ENCODE data around the gene CTNNBL1. TPM values are rescaled to one million over a fixed set of nuclear protein-coding genes. Genes with fewer than 3 reads are reported as not detected.

CTNNBL1 gene
- polyA plus RNA-seq, 4 donors: 36.2 to 66.5 (median 50.1) TPM

DNA sequence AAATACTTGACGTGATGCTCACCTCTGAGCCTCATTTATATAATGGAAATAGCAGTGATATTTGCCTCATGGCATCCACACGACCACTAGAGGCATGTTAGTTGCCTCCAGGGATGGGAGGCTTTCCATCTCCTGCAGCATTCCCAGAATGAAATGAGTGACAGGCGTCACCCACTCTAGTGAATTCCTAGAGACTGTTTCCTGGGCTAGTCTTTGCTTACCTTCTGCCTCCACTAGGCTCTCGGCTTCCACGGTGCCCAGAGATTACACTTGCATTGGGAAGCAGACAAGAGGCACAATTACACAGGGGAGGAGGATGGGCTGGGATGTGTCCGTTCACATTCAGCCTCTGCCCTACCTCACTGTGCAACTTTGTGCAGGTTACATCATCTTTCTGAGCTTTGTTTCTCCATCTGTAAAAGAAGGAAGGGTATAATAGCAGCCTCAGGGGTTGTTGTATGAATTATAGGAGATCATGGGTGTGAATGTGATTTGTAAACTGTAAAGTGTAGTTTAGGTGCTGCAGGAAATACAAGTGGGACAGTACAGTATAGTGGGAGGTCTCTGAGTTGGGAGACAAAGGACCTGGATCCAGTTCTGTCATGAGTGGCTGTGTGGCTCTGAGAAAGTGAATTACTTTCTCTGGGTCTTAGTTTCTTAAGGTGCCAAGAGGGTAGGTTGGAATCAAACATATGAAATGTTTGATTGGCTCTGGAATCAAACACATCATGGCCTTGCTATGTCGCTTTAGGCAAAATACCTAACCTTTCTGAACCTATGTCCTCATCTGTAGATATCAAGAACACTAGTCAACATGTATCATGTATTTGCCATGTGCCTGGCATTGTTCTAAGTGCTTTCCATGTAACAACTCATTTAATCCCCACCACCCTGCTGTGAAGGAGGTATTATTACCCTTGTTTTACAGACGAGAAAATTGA lies 205.5 kb downstream of the CTNNBL1 start:
- no peak for FAIRE-seq
- Histone ChIP-seq H3K4me3 (ENCODE audit: low read depth in 1 of 3, low read length in 3 of 3) (no peak overlapping the region), H3K4me1 (ENCODE audit: control insufficient read depth in 3 of 3, insufficient read depth in 2 of 3, low read depth in 1 of 3, low read length in 2 of 3) (peaks cover 0 to 25% (median 0%) of the 10 kb centered on the region in 3 donors), H3K9me3 (ENCODE audit: control insufficient read depth in 2 of 2, insufficient read depth in 1 of 2, low read depth in 1 of 2, low read length in 1 of 2) (no peaks in the 10 kb centered on the region), H3K36me3 (ENCODE audit: control insufficient read depth in 3 of 3, insufficient read depth in 2 of 3, low read depth in 1 of 3, low read length in 3 of 3) (no peaks in the 10 kb centered on the region), H3K27ac (ENCODE audit: low read depth in 1 of 3, low read length in 2 of 3) (no peak overlapping the region), H3K27me3 (ENCODE audit: control insufficient read depth in 3 of 3, insufficient read depth in 3 of 3, low read length in 3 of 3) (peaks cover 12 to 33% (median 19%) of the 10 kb centered on the region in 3 donors)
- DNase-seq: no peak
- 53 to 65% (median 59%) methylated on average over 8 of the region's 8 CpGs for WGBS, 3 donors

DNA sequence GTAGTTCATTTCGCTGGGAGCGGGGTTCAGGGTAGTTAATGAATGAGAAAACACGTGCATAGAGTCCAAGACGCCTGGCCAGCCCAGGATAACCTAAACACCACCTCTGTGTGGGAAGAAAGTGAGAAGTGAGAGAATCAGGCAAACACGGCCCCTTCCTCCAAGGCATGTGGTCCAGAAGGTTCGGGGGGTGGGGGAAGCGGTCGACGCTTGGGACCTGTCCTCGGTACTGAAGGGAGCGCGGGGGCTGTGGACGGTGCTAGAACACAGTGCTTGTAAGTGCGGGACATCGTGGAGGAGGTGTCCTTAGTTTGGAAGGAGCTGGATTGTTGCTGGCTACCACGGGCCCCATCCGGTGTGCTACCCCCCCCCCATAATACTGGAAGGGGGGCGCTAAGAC lies 207.4 kb downstream of the CTNNBL1 start:
- FAIRE-seq (no peak), DNase-seq (peak in 1 of 2 donors; percentile 54)
- H3K9me3 ChIP-seq (ENCODE audit: control insufficient read depth in 2 of 2, insufficient read depth in 1 of 2, low read depth in 1 of 2, low read length in 1 of 2): no peaks in the 10 kb centered on the region
- H3K27me3 ChIP-seq (ENCODE audit: control insufficient read depth in 3 of 3, insufficient read depth in 3 of 3, low read length in 3 of 3): peaks cover 12 to 40% (median 21%) of the 10 kb centered on the region in 3 donors
- H3K27ac ChIP-seq (ENCODE audit: low read depth in 1 of 3, low read length in 2 of 3): no peak overlapping the region
- H3K4me3 ChIP-seq (ENCODE audit: low read depth in 1 of 3, low read length in 3 of 3): no peak overlapping the region
- 15 to 24% (median 23%) methylated on average over 18 of the region's 18 CpGs for WGBS, 3 donors
- H3K36me3 ChIP-seq (ENCODE audit: control insufficient read depth in 3 of 3, insufficient read depth in 2 of 3, low read depth in 1 of 3, low read length in 3 of 3): no peaks in the 10 kb centered on the region
- H3K4me1 ChIP-seq (ENCODE audit: control insufficient read depth in 3 of 3, insufficient read depth in 2 of 3, low read depth in 1 of 3, low read length in 2 of 3): peaks cover 0 to 25% (median 0%) of the 10 kb centered on the region in 3 donors

DNA sequence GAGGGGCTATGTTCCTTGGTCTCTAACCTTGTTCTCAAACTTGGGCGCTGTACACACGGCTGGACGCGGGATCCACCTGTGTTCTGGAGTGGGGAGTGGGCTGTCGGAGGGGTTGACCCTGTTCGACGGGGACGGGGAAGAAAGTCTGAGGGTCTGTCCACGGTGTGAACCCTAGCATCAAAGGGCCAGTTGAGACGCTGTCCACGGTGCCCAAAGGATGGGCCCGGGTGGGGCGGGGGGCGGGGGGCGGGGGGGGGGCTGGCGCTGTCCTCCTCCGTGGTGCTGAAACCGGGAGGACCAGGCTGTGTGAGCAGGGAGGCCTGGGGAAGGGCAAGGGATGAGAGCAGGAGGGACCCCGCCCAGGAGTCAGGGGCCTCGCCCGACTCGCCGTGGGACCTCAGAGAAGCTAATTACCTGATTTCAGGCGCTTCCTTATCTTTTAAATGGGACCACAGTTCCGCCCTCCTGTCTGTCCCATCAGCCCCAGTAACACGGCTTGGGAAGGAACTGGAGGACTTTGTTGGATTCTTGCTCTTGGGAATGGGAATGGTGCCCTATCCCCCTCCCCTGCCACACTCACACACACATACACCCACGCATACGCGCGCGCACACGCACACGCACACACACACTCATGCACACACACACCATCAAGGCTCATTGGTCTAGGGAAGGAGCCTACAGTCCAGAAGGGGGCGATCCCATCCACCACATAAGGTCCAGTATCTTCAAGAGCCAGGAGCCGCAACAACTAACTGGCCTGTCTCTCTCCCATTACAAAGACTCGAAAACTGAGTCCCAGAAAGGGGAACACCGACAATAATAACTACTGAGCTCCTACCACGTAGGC lies 208.0 kb downstream of the CTNNBL1 start:
- Histone ChIP-seq H3K9me3 (ENCODE audit: control insufficient read depth in 2 of 2, insufficient read depth in 1 of 2, low read depth in 1 of 2, low read length in 1 of 2) (no peaks in the 10 kb centered on the region), H3K4me1 (ENCODE audit: control insufficient read depth in 3 of 3, insufficient read depth in 2 of 3, low read depth in 1 of 3, low read length in 2 of 3) (peaks cover 0 to 22% (median 0%) of the 10 kb centered on the region in 3 donors), H3K27me3 (ENCODE audit: control insufficient read depth in 3 of 3, insufficient read depth in 3 of 3, low read length in 3 of 3) (peaks cover 12 to 46% (median 21%) of the 10 kb centered on the region in 3 donors), H3K4me3 (ENCODE audit: low read depth in 1 of 3, low read length in 3 of 3) (peak overlapping the region in 1 of 3 donors; percentile 29), H3K36me3 (ENCODE audit: control insufficient read depth in 3 of 3, insufficient read depth in 2 of 3, low read depth in 1 of 3, low read length in 3 of 3) (no peaks in the 10 kb centered on the region), H3K27ac (ENCODE audit: low read depth in 1 of 3, low read length in 2 of 3) (no peak overlapping the region)
- WGBS, 3 donors: 11 to 20% (median 15%) methylated on average over 32 to 38 of the region's 38 CpGs
- DNase-seq: peak; percentile 34 to 80
- FAIRE-seq: no peak

DNA sequence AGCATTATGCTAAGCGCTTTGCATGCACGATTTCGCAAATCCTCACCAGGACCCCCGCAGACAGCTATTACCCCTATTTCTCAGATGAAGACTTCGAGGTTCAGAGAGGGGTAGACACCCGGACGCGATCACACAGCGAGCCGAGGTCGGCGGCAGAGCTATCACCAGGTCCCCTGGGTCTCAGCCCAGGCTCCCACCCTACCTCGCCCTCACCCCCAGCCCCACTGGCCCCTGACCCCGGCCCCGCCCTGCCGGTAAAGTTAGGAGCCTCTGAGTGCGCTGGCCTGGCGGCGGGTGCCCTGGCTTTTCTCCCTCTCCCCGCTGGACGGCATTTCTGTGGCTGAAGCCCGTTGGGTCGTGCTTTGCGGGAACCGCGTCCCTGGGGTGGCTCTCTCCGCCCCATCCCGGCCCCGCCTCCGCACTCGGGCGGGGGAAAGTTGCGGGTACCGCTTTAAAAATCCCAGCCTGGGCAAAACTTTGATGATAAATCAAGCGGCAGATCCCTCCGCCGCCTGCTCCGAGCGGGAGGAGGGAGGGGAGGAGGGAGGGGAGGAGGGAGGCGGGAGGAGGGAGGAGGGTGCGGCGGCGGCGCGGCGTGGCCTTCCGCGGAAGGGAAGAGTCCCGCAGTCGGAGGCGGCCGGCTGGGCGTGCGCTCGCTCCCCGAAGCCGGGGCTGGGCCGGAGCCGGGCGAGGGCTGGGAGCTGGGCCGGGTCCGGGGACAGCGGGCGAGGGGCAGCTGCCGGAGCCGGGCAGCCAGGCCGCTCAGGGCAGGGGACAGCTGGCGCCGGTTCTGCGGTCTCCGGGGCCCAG lies 208.9 kb downstream of the CTNNBL1 start, which contains the start of gene VSTM2L:
Gene VSTM2L, plus strand, starts transcription at position 624 of the 810 bp plus-strand sequence. CDS start 224 bp downstream, outside the sequence.
- Histone ChIP-seq H3K4me3 (ENCODE audit: low read depth in 1 of 3, low read length in 3 of 3) (peak within 1 kb of the TSS in 2 of 3 donors; percentile 28 to 29), H3K36me3 (ENCODE audit: control insufficient read depth in 3 of 3, insufficient read depth in 2 of 3, low read depth in 1 of 3, low read length in 3 of 3) (no peaks in the 10 kb centered on the region), H3K27ac (ENCODE audit: low read depth in 1 of 3, low read length in 2 of 3) (no peak within 1 kb of the TSS), H3K4me1 (ENCODE audit: control insufficient read depth in 3 of 3, insufficient read depth in 2 of 3, low read depth in 1 of 3, low read length in 2 of 3) (peaks cover 0 to 14% (median 0%) of the 10 kb centered on the region in 3 donors), H3K27me3 (ENCODE audit: control insufficient read depth in 3 of 3, insufficient read depth in 3 of 3, low read length in 3 of 3) (peaks cover 12 to 47% (median 21%) of the 10 kb centered on the region in 3 donors), H3K9me3 (ENCODE audit: control insufficient read depth in 2 of 2, insufficient read depth in 1 of 2, low read depth in 1 of 2, low read length in 1 of 2) (no peaks in the 10 kb centered on the region)
- 6 to 9% (median 8%) methylated on average over 45 to 71 of the region's 71 CpGs for WGBS, 3 donors
- peak in 1 of 2 donors; percentile 52 for DNase-seq
- no peak for FAIRE-seq

DNA sequence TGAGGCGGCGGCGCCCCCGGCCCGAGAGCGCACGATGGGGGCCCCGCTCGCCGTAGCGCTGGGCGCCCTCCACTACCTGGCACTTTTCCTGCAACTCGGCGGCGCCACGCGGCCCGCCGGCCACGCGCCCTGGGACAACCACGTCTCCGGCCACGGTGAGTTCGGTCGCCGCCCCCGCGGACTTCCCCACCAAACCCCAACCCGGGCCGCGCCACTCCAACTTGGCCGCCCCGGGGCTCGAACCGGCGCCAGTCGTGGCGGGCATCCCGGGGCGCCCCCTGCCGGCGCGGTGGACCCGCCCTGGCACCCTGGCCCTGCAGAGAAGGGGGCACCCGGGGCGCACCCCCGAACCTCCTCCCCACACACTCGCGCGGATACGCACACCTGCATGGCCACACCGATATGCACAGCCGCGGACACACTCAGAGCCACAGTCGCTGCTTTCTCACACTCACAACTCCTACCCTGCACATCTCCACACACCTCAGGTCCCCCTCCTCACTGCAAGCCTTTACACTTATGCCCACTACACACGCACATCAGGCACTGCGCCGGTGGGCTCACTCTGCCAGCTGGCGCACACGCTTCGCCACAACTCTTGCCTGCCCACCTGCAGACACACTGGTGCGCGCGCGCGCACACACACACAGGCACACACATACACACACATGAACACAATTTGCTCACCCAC lies 209.6 kb downstream of the CTNNBL1 start:
- Histone ChIP-seq H3K4me1 (ENCODE audit: control insufficient read depth in 3 of 3, insufficient read depth in 2 of 3, low read depth in 1 of 3, low read length in 2 of 3) (peaks cover 0 to 11% (median 0%) of the 10 kb centered on the region in 3 donors), H3K36me3 (ENCODE audit: control insufficient read depth in 3 of 3, insufficient read depth in 2 of 3, low read depth in 1 of 3, low read length in 3 of 3) (no peaks in the 10 kb centered on the region), H3K4me3 (ENCODE audit: low read depth in 1 of 3, low read length in 3 of 3) (peak overlapping the region in 2 of 3 donors; percentile 5 to 28), H3K27ac (ENCODE audit: low read depth in 1 of 3, low read length in 2 of 3) (no peak overlapping the region), H3K27me3 (ENCODE audit: control insufficient read depth in 3 of 3, insufficient read depth in 3 of 3, low read length in 3 of 3) (peaks cover 12 to 47% (median 21%) of the 10 kb centered on the region in 3 donors), H3K9me3 (ENCODE audit: control insufficient read depth in 2 of 2, insufficient read depth in 1 of 2, low read depth in 1 of 2, low read length in 1 of 2) (no peaks in the 10 kb centered on the region)
- DNase-seq: no peak
- FAIRE-seq: no peak
- WGBS, 3 donors: 26 to 45% (median 35%) methylated on average over 38 to 67 of the region's 67 CpGs

DNA sequence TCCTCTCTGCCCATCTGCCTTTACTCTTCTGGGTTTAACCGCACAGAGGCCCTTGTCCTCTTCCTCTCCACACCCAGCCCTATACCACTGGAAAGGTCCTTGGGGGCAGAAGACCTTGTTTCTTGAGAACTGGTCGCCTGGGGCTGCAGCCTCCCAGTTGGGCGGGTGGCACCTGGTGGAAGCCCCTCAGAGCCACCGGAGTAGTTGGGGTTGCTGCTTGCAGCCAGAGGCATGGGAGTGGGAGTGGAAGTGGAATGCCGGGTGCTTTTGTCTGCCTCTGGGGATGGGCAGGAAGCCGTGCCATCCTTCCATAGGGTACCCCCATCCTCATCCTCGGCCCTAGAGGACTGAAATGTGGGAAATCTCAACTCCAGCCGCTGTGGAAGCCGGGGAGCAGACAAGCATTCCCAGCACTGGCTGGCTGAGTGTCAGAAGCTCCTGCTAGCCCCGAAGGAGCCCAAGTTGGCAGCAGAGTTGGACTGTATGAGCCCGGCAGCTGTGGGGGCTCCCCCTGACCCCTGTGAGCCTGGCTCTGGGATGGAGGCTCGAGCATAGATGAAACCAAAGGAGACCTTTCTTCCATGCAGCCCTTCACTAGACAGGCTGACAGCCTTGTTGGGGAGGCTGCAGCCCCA lies 210.3 kb downstream of the CTNNBL1 start:
- WGBS, 3 donors: 58 to 67% (median 65%) methylated on average over 11 to 12 of the region's 12 CpGs
- Histone ChIP-seq H3K4me3 (ENCODE audit: low read depth in 1 of 3, low read length in 3 of 3) (peak overlapping the region in 1 of 3 donors; percentile 5), H3K4me1 (ENCODE audit: control insufficient read depth in 3 of 3, insufficient read depth in 2 of 3, low read depth in 1 of 3, low read length in 2 of 3) (peaks cover 0 to 11% (median 0%) of the 10 kb centered on the region in 3 donors), H3K27ac (ENCODE audit: low read depth in 1 of 3, low read length in 2 of 3) (no peak overlapping the region), H3K36me3 (ENCODE audit: control insufficient read depth in 3 of 3, insufficient read depth in 2 of 3, low read depth in 1 of 3, low read length in 3 of 3) (no peaks in the 10 kb centered on the region), H3K9me3 (ENCODE audit: control insufficient read depth in 2 of 2, insufficient read depth in 1 of 2, low read depth in 1 of 2, low read length in 1 of 2) (no peaks in the 10 kb centered on the region), H3K27me3 (ENCODE audit: control insufficient read depth in 3 of 3, insufficient read depth in 3 of 3, low read length in 3 of 3) (peaks cover 12 to 47% (median 21%) of the 10 kb centered on the region in 3 donors)
- FAIRE-seq (no peak), DNase-seq (no peak)

DNA sequence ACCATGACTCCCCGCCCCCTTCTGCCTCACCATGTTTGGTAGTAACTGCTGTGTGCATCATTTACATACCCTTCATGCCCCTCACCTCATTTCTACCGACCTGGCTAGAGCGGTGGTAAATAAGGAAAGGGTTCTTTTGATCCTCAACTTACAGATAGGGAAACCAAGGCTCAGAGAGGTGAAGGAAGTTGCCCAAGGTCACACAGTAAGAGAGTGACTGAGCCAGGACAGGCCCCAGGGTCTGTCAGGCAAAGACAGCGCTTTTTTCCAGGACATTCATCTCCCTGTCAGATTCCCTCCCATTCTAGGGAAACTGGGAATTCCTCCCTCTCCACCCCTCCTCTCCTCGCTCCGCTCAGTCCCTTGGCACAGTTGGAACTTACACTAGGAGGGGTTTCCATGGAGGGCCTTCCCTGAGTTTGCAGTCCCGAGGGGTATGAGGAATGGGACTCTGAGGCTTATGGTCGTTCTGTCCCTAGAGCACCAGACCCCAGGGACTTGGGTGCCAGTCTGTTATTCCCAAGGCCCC lies 211.1 kb downstream of the CTNNBL1 start:
- DNase-seq (no peak), FAIRE-seq (no peak)
- Histone ChIP-seq H3K4me3 (ENCODE audit: low read depth in 1 of 3, low read length in 3 of 3) (no peak overlapping the region), H3K36me3 (ENCODE audit: control insufficient read depth in 3 of 3, insufficient read depth in 2 of 3, low read depth in 1 of 3, low read length in 3 of 3) (no peaks in the 10 kb centered on the region), H3K4me1 (ENCODE audit: control insufficient read depth in 3 of 3, insufficient read depth in 2 of 3, low read depth in 1 of 3, low read length in 2 of 3) (peaks cover 0 to 11% (median 0%) of the 10 kb centered on the region in 3 donors), H3K27me3 (ENCODE audit: control insufficient read depth in 3 of 3, insufficient read depth in 3 of 3, low read length in 3 of 3) (peaks cover 12 to 46% (median 21%) of the 10 kb centered on the region in 3 donors), H3K27ac (ENCODE audit: low read depth in 1 of 3, low read length in 2 of 3) (no peak overlapping the region), H3K9me3 (ENCODE audit: control insufficient read depth in 2 of 2, insufficient read depth in 1 of 2, low read depth in 1 of 2, low read length in 1 of 2) (no peaks in the 10 kb centered on the region)
- 70 to 80% (median 74%) methylated on average over 8 of the region's 8 CpGs for WGBS, 3 donors

All from small intestine (tissue), 7 donors.